Thymus (tissue), 14 donors: ENCODE measurements around the gene PLD4. TPM values are rescaled to one million over a fixed set of nuclear protein-coding genes. Genes with fewer than 3 reads are reported as not detected.

ENCODE experiments used
- DNase-seq, 9 donors: peaks; one replicate each; pipeline ENCODE4 v3.0.0-alpha.2; 2013; ENCODE audit warnings: low spot score in 9 of 9, low read depth in 6 of 9, missing footprints in 1 of 9
- H3K27ac ChIP-seq, 2 donors: one replicate each; pipeline ENCODE4 v1.5.1; 2013; ENCODE audit warnings: control low read depth in 1 of 2, low read depth in 1 of 2, low read length in 1 of 2, mild to moderate bottlenecking in 1 of 2, moderate library complexity in 1 of 2
- H3K27me3 ChIP-seq, 2 donors: one replicate each; pipeline ENCODE4 v1.5.1; 2013; ENCODE audit warnings: low read length in 1 of 2; ENCODE audit not compliant: control insufficient read depth in 2 of 2, insufficient read depth in 1 of 2
- H3K36me3 ChIP-seq, 2 donors: one replicate each; pipeline ENCODE4 v1.5.1; 2013; ENCODE audit warnings: low read length in 1 of 2, mild to moderate bottlenecking in 1 of 2, moderate library complexity in 1 of 2; ENCODE audit not compliant: control insufficient read depth in 2 of 2, insufficient read depth in 2 of 2
- H3K4me1 ChIP-seq, 2 donors: one replicate each; pipeline ENCODE4 v1.5.1; 2013; ENCODE audit warnings: low read length in 2 of 2; ENCODE audit not compliant: control insufficient read depth in 2 of 2, insufficient read depth in 2 of 2
- H3K4me3 ChIP-seq, 2 donors: one replicate each; pipeline ENCODE4 v1.5.1; 2013; ENCODE audit warnings: low read length in 2 of 2, control low read depth in 1 of 2, mild to moderate bottlenecking in 1 of 2
- H3K9me3 ChIP-seq, 2 donors: one replicate each; pipeline ENCODE4 v1.5.1; 2013; ENCODE audit warnings: low read length in 1 of 2, mild to moderate bottlenecking in 1 of 2; ENCODE audit not compliant: control insufficient read depth in 2 of 2, insufficient read depth in 1 of 2
- WGBS: extraction: QIAGEN DNeasy Blood & Tissue Kit; methylation state at CpG from one replicate; pipeline ENCODE4 v1.1.7; 2013; 5-methylcytosine and 5-hydroxymethylcytosine counted together
- long read RNA-seq, 10 donors: transcript quantifications; one replicate each; lab custom pipeline, GENCODE V29; 2026
- polyA plus RNA-seq: library from polyadenylated mRNA; stranded (reverse); fragments of 200-250 nt; gene quantifications from one replicate; pipeline ENCODE4 v1.2.3, GENCODE V29; 2013
- total RNA-seq: library from RNA; stranded (reverse); fragments of 120-200 nt; gene quantifications from one replicate; pipeline ENCODE4 v1.2.4, GENCODE V29; 2013
- donor health status: healthy.

The PLD4 gene
- total RNA-seq (5.5 TPM), polyA plus RNA-seq (1.5 TPM)
- long read RNA-seq, donor 1, result 0 reads
- long read RNA-seq, donor 2, result 0 reads
- long read RNA-seq, donor 3, full-length matches to known transcripts, result 5 of 5 reads
- long read RNA-seq, donor 3, partial matches to known transcripts, result 0 of 5 reads
- long read RNA-seq, donor 3, other reads (novel, unspliced or antisense), result 0 of 5 reads
- long read RNA-seq, donor 4, full-length matches to known transcripts, result 2 of 2 reads
- long read RNA-seq, donor 4, partial matches to known transcripts, result 0 of 2 reads
- long read RNA-seq, donor 4, other reads (novel, unspliced or antisense), result 0 of 2 reads
- long read RNA-seq, donor 5, full-length matches to known transcripts, result 4 of 4 reads
- long read RNA-seq, donor 5, partial matches to known transcripts, result 0 of 4 reads
- long read RNA-seq, donor 5, other reads (novel, unspliced or antisense), result 0 of 4 reads
- long read RNA-seq, donor 6, result 0 reads
- long read RNA-seq, donor 7, result 0 reads
- long read RNA-seq, donor 8, full-length matches to known transcripts, result 2 of 2 reads
- long read RNA-seq, donor 8, partial matches to known transcripts, result 0 of 2 reads
- long read RNA-seq, donor 8, other reads (novel, unspliced or antisense), result 0 of 2 reads
- long read RNA-seq, donor 9, partial matches to known transcripts, result 0 of 1 reads
- long read RNA-seq, donor 9, other reads (novel, unspliced or antisense), result 0 of 1 reads
- long read RNA-seq, donor 10, result 0 reads

- DNase-seq, result no peak
- Histone ChIP-seq H3K27ac (no peak within 1 kb of the TSS), H3K4me1 (peaks cover 0 to 23% of the 10 kb centered on the region in 2 donors), H3K27me3 (no peaks in the 10 kb centered on the region), H3K4me3 (peak within 1 kb of the TSS in 1 of 2 donors; percentile 5), H3K9me3 (peaks cover 0 to 9% of the 10 kb centered on the region in 2 donors), H3K36me3 (no peaks in the 10 kb centered on the region)
- WGBS, result 41% methylated on average over 14 of the region's 14 CpGs
Observed at GRCh38 chr14:104924421-104925213, at the start of gene PLD4. Gene PLD4, plus strand, starts transcription at chr14:104924879. Its CDS starts 2,262 bp downstream, at chr14:104927141.

GRCh38 chr14:104875412-104875751 is 49.3 kb upstream of the PLD4 start:
- Histone ChIP-seq H3K27me3 (peaks cover 0 to 16% of the 10 kb centered on the region in 2 donors), H3K27ac (no peak overlapping the region), H3K4me3 (no peak overlapping the region), H3K9me3 (no peaks in the 10 kb centered on the region), H3K36me3 (no peaks in the 10 kb centered on the region), H3K4me1 (peaks cover 0 to 5% of the 10 kb centered on the region in 2 donors)
- 97% methylated on average over 13 of the region's 13 CpGs for WGBS
- DNase-seq, result no peak

- no peak overlapping the region for H3K27ac ChIP-seq
- H3K36me3 ChIP-seq, result no peaks in the 10 kb centered on the region
- H3K9me3 ChIP-seq, result no peaks in the 10 kb centered on the region
- peaks cover 0 to 5% of the 10 kb centered on the region in 2 donors for H3K4me1 ChIP-seq
- peaks cover 0 to 15% of the 10 kb centered on the region in 2 donors for H3K27me3 ChIP-seq
- WGBS, result 97% methylated on average over 8 of the region's 8 CpGs
- no peak for DNase-seq
- H3K4me3 ChIP-seq, result no peak overlapping the region
Observed at GRCh38 chr14:104875811-104876210, 48.9 kb upstream of the PLD4 start.

GRCh38 chr14:104876251-104876699 is 48.4 kb upstream of the PLD4 start:
- Histone ChIP-seq H3K27me3 (peaks cover 0 to 15% of the 10 kb centered on the region in 2 donors), H3K9me3 (no peaks in the 10 kb centered on the region), H3K36me3 (no peaks in the 10 kb centered on the region), H3K4me1 (peaks cover 0 to 5% of the 10 kb centered on the region in 2 donors), H3K27ac (no peak overlapping the region), H3K4me3 (no peak overlapping the region)
- DNase-seq, result no peak
- WGBS, result 94% methylated on average over 8 of the region's 8 CpGs

- no peak overlapping the region for H3K4me3 ChIP-seq
- no peak for DNase-seq
- peaks cover 0 to 15% of the 10 kb centered on the region in 2 donors for H3K27me3 ChIP-seq
- H3K4me1 ChIP-seq, result peaks cover 0 to 5% of the 10 kb centered on the region in 2 donors
- H3K9me3 ChIP-seq, result no peaks in the 10 kb centered on the region
- no peak overlapping the region for H3K27ac ChIP-seq
- H3K36me3 ChIP-seq, result no peaks in the 10 kb centered on the region
- 93% methylated on average over 14 of the region's 14 CpGs for WGBS
Observed at GRCh38 chr14:104877066-104877805, 47.4 kb upstream of the PLD4 start.

- H3K4me1 ChIP-seq, result no peaks in the 10 kb centered on the region
- no peaks in the 10 kb centered on the region for H3K9me3 ChIP-seq
- no peak overlapping the region for H3K27ac ChIP-seq
- no peaks in the 10 kb centered on the region for H3K36me3 ChIP-seq
- no peak overlapping the region for H3K4me3 ChIP-seq
- no peak for DNase-seq
- peaks cover 0 to 12% of the 10 kb centered on the region in 2 donors for H3K27me3 ChIP-seq
- WGBS, result 85% methylated on average over 30 of the region's 30 CpGs
Observed at GRCh38 chr14:104877806-104878550, 46.7 kb upstream of the PLD4 start.

GRCh38 chr14:104878582-104878981 is 46.1 kb upstream of the PLD4 start:
- 96% methylated on average over 14 of the region's 14 CpGs for WGBS

More at GRCh38 chr14:104878582-104878981, 46.1 kb upstream of the PLD4 start:
- peaks cover 0 to 9% of the 10 kb centered on the region in 2 donors for H3K27me3 ChIP-seq
- H3K4me3 ChIP-seq, result no peak overlapping the region
- H3K4me1 ChIP-seq, result no peaks in the 10 kb centered on the region
- H3K27ac ChIP-seq, result no peak overlapping the region
- no peaks in the 10 kb centered on the region for H3K9me3 ChIP-seq
- H3K36me3 ChIP-seq, result no peaks in the 10 kb centered on the region
- DNase-seq, result no peak
